LNCAP (cell line): ENCODE measurements around the gene PATL2.

Experiments
- TF ChIP-seq, protein P1 (sequence below): fragments of 450-650 bp; IDR thresholded peaks from 2 replicates; pipeline ENCODE4 v1.5.1; 2017; ENCODE audit warnings: mild to moderate bottlenecking

The PATL2 gene

GRCh38 chr15:44705986-44706385, 5.1 kb downstream of the PATL2 start:
- TF ChIP-seq, protein P1, sequence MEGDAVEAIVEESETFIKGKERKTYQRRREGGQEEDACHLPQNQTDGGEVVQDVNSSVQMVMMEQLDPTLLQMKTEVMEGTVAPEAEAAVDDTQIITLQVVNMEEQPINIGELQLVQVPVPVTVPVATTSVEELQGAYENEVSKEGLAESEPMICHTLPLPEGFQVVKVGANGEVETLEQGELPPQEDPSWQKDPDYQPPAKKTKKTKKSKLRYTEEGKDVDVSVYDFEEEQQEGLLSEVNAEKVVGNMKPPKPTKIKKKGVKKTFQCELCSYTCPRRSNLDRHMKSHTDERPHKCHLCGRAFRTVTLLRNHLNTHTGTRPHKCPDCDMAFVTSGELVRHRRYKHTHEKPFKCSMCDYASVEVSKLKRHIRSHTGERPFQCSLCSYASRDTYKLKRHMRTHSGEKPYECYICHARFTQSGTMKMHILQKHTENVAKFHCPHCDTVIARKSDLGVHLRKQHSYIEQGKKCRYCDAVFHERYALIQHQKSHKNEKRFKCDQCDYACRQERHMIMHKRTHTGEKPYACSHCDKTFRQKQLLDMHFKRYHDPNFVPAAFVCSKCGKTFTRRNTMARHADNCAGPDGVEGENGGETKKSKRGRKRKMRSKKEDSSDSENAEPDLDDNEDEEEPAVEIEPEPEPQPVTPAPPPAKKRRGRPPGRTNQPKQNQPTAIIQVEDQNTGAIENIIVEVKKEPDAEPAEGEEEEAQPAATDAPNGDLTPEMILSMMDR = no peak

DNA sequence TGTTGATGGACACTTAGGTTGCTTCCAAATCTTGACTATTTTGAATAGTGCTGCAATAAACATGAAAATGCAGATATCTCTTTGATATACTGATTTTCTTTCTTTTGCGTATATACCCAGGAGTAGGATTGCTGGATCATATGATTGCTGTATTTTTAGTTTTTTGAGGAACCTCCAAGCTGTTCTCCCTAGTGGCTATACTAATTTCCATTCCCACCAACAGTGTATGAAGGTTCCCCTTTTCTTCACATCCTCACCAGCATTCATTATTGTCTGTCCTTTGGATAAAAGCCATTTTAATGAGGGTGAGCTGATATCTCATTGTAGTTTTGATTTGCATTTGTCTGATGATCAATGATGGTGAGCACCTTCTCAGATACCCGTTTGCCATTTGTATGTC, 12.5 kb downstream of the PATL2 start:
- TF ChIP-seq, protein P1 = no peak

- TF ChIP-seq, protein P1 = no peak
Observed at GRCh38 chr15:44697014-44697413, 14.1 kb downstream of the PATL2 start.

DNA sequence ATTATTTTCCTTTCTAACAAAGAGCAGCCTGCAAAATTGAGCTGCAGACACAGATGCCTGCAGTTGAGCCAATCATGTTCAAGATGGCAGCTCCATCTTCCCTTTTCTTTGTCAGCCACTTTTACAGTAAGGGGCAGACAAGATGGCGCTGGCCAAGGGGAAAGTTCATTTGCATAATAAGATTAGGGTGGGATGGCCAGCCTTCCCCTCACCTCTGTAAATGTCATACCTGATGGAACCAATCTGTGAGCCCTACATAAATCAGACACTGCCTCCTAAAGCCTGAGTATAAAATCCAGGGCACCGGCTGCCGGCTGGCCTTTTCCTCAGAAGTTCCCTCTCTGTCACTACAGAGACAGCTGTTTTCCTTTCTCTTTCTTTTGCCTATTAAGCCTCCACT, 15.8 kb downstream of the PATL2 start:
- TF ChIP-seq, protein P1 = no peak

GRCh38 chr15:44694416-44694815, 16.7 kb downstream of the PATL2 start:
- TF ChIP-seq, protein P1 = no peak

- TF ChIP-seq, protein P1 = no peak
Observed at GRCh38 chr15:44692659-44693058, 18.5 kb downstream of the PATL2 start.

DNA sequence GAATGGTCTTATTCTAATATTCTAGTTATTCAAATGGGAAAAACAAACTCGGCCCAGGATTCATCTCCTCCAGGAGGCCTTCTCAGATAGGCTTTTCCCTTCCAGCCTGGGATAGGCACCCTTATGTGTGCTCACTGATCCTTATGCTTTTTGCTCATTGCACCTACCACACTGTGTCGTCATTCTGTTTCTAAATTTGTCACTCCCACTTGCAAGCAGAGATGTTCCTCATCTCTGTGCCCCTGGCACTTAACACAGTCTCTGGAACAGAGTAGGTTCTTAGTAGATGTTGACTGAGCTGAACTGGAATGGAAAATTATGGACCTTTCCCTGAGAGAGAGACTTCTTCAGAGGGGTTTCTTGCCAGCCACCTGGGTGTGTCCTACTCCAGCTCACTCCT, 28.9 kb downstream of the PATL2 start:
- TF ChIP-seq, protein P1 = no peak

DNA sequence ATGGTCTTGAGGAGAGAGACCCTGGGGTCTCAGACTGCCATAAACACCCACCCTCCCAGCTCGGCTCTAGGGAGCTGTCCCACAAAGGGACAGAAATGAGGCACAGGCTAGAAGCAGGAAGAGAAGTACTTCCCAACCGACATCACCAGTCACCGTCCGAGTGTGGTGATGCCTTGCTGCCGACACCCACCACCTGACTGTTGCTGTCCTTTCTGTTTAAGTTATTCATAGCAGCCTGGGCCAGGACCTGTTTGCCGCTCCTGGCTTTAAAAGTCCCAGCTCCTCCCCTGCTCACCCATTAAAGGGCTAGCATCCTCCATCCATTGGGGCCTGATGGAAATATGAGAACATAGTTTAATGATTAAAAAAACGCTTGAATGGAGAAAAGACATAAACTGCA, 34.4 kb downstream of the PATL2 start:
- TF ChIP-seq, protein P1 = no peak
